ENCODE data around the gene PTPRO. TPM values are rescaled to one million over a fixed set of nuclear protein-coding genes. Genes with fewer than 3 reads are reported as not detected.
A peak's percentile ranks its signal among the peaks of the same experiment; 100 is the strongest.

The PTPRO gene
- 0.24 and 0.69 TPM in 2 replicates for total RNA-seq
- long read RNA-seq, result 0 reads

GRCh38 chr12:15322164-15323061 is at the start of gene PTPRO:
Gene PTPRO, plus strand, starts transcription at chr12:15322508.
- Mint-ChIP-seq H3K27ac (no peak within 1 kb of the TSS), H3K36me3 (ENCODE audit: insufficient read depth) (no peaks in the 10 kb centered on the region), H3K9me3 (ENCODE audit: low read depth) (no peaks in the 10 kb centered on the region), H3K27me3 (peaks cover 75% of the 10 kb centered on the region), H3K4me1 (ENCODE audit: low read depth) (peaks cover 8% of the 10 kb centered on the region), H3K4me3 (ENCODE audit: low read depth) (peak within 1 kb of the TSS; percentile 68)
- peak; percentile 25 for TF ChIP-seq CTCF (IDR thresholded peaks at IDR 0.05; ENCODE audit: unreplicated experiment)
- DNase-seq (ENCODE audit: low spot score, unreplicated experiment), result peak; percentile 31

DNA sequence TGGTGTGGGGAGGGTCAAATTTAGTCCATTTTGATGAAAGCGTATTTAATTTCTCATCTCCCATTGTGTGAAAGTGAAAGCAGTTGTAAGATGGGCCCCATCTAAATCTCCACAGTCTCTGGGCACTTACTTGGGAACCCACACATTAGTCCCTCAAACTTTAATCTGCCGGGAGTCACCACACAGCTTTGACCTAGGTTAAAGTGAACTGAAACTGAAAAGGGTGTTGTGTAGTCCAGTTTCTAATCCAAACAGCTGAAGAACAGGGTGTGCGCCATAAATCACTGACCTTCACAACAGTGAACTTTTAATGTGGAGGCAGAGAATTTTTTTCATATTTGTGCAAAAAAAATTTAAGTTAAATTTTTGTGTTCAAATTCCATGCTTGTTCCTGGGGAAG is 48.4 kb upstream of the PTPRO start:
- Mint-ChIP-seq H3K27ac (no peak overlapping the region), H3K4me3 (ENCODE audit: low read depth) (no peak overlapping the region), H3K27me3 (no peaks in the 10 kb centered on the region), H3K9me3 (ENCODE audit: low read depth) (no peaks in the 10 kb centered on the region), H3K4me1 (ENCODE audit: low read depth) (no peaks in the 10 kb centered on the region), H3K36me3 (ENCODE audit: insufficient read depth) (no peaks in the 10 kb centered on the region)
- DNase-seq (ENCODE audit: low spot score, unreplicated experiment), result no peak
- TF ChIP-seq CTCF (IDR thresholded peaks at IDR 0.05; ENCODE audit: unreplicated experiment), result no peak

GRCh38 chr12:15274561-15274967 is 47.7 kb upstream of the PTPRO start:
- Mint-ChIP-seq H3K4me1 (ENCODE audit: low read depth) (no peaks in the 10 kb centered on the region), H3K27me3 (no peaks in the 10 kb centered on the region), H3K36me3 (ENCODE audit: insufficient read depth) (no peaks in the 10 kb centered on the region), H3K4me3 (ENCODE audit: low read depth) (no peak overlapping the region), H3K9me3 (ENCODE audit: low read depth) (no peaks in the 10 kb centered on the region), H3K27ac (no peak overlapping the region)
- no peak for TF ChIP-seq CTCF (IDR thresholded peaks at IDR 0.05; ENCODE audit: unreplicated experiment)
- no peak for DNase-seq (ENCODE audit: low spot score, unreplicated experiment)

- Mint-ChIP-seq H3K9me3 (ENCODE audit: low read depth) (no peaks in the 10 kb centered on the region), H3K4me1 (ENCODE audit: low read depth) (no peaks in the 10 kb centered on the region)
These were observed 46.1 kb upstream of the PTPRO start for GRCh38 chr12:15276088-15276698.

More at GRCh38 chr12:15276088-15276698, 46.1 kb upstream of the PTPRO start:
- TF ChIP-seq CTCF (IDR thresholded peaks at IDR 0.05; ENCODE audit: unreplicated experiment), result peak; percentile 94
- Mint-ChIP-seq H3K27me3 (no peaks in the 10 kb centered on the region), H3K36me3 (ENCODE audit: insufficient read depth) (no peaks in the 10 kb centered on the region), H3K4me3 (ENCODE audit: low read depth) (no peak overlapping the region), H3K27ac (no peak overlapping the region)
- no peak for DNase-seq (ENCODE audit: low spot score, unreplicated experiment)

Data from progenitor cell of endocrine pancreas (in vitro differentiated cells).